Chondrocyte (in vitro differentiated cells): ENCODE measurements around the gene YLPM1. TPM values are rescaled to one million over a fixed set of nuclear protein-coding genes. Genes with fewer than 3 reads are reported as not detected.
A peak's percentile ranks its signal among the peaks of the same experiment; 100 is the strongest.

Experiments
- DNase-seq: peaks from one replicate; pipeline ENCODE4 v3.0.0; 2021; ENCODE audit warnings: mixed read lengths, low spot score
- H3K27ac Mint-ChIP-seq: one replicate; pipeline ENCODE4 v1.8.0; 2021; ENCODE audit warnings: mild to moderate bottlenecking, moderate library complexity, mixed read lengths; ENCODE audit not compliant: unreplicated experiment
- H3K27me3 Mint-ChIP-seq: 2 replicates; pipeline ENCODE4 v1.8.0; 2021; ENCODE audit warnings: low read depth, mixed read lengths
- H3K36me3 Mint-ChIP-seq: 2 replicates; pipeline ENCODE4 v1.8.0; 2021; ENCODE audit warnings: low read depth, mixed read lengths
- H3K4me1 Mint-ChIP-seq: 2 replicates; pipeline ENCODE4 v1.8.0; 2021; ENCODE audit warnings: low read depth, mild to moderate bottlenecking, mixed read lengths
- H3K4me3 Mint-ChIP-seq: one replicate; pipeline ENCODE4 v1.8.0; 2021; ENCODE audit warnings: mild to moderate bottlenecking, moderate library complexity, mixed read lengths; ENCODE audit not compliant: unreplicated experiment
- H3K9me3 Mint-ChIP-seq: 2 replicates; pipeline ENCODE4 v1.8.0; 2021; ENCODE audit warnings: low read depth, mixed read lengths
- CTCF ChIP-seq: fragments of 200-600 bp; sonication (generic); IDR thresholded peaks from 2 replicates; pipeline ENCODE4 v1.5.0; 2021; ENCODE audit warnings: antibody characterized with exemption, mild to moderate bottlenecking, moderate library complexity
- total RNA-seq: library from RNA; stranded (reverse); gene quantifications from 3 replicates; pipeline ENCODE4 v1.2.1, GENCODE V29; 2021

Gene YLPM1
- total RNA-seq, 1 donor from 2014 or later = 51.3 TPM

DNA sequence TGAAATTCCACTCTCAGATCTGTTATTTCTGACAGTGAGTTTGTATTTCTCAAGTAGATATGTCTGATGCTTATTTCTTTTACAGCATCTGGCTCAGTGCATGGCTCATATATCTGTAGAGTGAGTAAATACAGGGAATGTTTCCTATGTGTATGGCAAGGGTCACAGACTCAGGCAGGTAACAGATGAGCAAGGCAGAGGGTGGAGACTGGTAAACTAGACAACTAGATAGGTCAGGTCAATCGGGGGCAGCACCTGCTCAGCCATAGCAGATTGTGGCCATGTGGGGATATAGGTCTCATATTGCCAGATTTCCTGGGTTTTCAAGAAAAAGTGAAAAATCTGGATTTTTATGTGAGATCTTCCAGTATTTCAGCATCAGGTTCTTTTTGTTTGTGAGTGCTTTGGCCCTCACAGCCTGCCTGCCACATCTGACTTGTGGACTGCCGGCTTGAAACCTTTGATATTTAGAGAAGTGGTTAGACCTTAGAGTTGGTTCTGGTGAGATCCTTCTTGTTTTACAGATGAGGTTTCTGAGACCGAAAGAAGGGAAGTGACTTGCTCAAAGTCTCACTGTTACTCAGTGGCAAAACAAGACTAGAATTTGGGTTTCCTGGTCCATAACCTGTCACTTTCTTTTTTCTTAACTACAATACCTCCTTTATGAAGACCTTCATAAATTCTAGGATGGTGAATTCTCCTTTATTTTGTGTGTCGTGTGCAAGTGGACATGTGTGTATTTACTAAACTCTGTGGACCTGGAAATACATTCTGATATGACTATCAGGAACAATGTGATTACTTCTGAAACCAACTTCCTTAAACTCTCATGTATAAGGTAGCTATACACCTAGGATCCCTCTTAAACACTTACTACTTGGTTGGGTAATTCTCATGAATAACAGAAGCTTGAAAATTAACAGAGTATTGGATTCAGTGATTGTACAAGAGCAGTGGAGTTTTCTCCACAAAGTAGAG is 78.4 kb downstream of the YLPM1 start:
- Mint-ChIP-seq H3K4me3 (no peak overlapping the region), H3K27ac (no peak overlapping the region), H3K9me3 (no peaks in the 10 kb centered on the region), H3K27me3 (no peaks in the 10 kb centered on the region), H3K4me1 (peaks cover 33% of the 10 kb centered on the region), H3K36me3 (peaks cover 5% of the 10 kb centered on the region)
- DNase-seq = no peak
- no peak for TF ChIP-seq CTCF

DNA sequence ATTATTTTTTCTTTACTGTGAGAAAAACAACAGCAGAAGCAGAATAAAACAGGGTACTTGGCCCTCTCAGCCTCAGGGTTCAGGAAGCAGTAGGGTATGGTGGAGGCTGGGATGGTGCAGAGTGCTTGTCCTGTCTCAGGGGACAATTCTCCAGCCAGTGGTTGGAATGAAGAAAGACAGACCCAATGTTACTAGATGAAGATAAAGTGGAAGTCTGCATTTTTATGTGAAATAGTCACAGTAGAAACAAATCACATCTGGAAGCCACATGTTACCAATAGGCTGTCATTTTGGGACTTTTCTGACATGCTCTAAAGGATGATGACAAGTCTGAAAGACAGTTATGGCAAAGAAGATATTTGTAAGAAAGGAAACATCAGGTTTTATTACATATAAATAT is 80.5 kb downstream of the YLPM1 start:
- Mint-ChIP-seq H3K4me3 (no peak overlapping the region), H3K27me3 (no peaks in the 10 kb centered on the region), H3K9me3 (no peaks in the 10 kb centered on the region), H3K27ac (peak overlapping the region; percentile 50), H3K4me1 (peaks cover 33% of the 10 kb centered on the region), H3K36me3 (peaks cover 5% of the 10 kb centered on the region)
- TF ChIP-seq CTCF = peak; percentile 61
- DNase-seq = no peak

DNA sequence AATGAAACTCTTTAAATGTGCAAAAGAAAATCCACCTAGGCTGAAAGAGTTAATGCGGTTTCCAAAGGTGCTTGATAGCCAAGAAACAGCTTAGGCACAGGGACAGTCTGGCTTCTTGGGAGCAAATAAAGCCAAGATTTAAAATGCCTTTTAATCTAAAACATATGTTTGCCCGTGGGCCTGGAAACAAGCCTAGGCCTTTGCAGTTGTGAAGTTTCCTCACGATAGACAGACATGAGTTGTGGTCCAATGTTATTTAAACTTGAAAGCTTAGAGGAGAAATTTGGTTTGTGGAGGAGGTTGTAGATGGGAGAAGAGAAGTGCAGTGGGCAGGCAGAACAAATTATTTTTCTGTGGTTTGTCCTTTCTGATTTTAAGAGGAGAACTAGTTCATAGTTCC is 83.1 kb downstream of the YLPM1 start:
- Mint-ChIP-seq H3K27ac (no peak overlapping the region), H3K9me3 (no peaks in the 10 kb centered on the region), H3K36me3 (no peaks in the 10 kb centered on the region), H3K4me1 (peaks cover 33% of the 10 kb centered on the region), H3K27me3 (no peaks in the 10 kb centered on the region), H3K4me3 (no peak overlapping the region)
- TF ChIP-seq CTCF = no peak
- DNase-seq = no peak

DNA sequence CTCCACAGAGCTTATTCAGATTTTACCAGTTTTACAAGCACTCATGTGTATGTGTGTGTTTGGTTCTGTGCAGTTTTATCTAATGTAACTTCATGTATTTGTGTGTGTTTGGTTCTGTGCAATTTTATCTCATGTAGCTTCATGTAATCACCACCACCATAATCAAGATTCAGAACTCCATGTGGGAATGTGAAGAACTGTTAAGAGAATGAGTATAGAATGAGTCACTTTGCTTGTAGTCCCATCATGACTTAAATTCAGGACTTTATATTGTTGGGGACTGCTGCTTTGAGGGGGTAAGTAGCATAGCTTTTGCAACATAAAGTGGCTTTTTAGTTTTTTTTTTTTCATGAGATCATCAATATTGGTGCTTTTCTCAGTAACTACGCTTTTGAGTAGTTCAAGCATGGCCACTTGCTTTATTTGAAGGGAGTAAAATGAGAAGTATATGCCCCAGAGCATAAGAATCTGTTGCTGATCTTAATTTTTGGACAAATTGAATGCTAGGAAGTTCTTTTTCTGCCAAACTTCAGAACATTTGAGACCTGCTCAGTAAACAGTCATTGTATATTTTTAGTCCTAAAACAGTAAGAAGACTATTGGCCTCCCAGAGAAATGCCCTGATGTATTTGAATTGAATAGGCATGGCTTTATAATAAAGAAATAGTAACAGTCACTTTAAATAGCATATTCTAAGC is 84.0 kb downstream of the YLPM1 start:
- Mint-ChIP-seq H3K9me3 (no peaks in the 10 kb centered on the region), H3K36me3 (no peaks in the 10 kb centered on the region), H3K27me3 (no peaks in the 10 kb centered on the region), H3K27ac (no peak overlapping the region), H3K4me3 (no peak overlapping the region), H3K4me1 (peaks cover 33% of the 10 kb centered on the region)
- TF ChIP-seq CTCF = no peak
- no peak for DNase-seq

DNA sequence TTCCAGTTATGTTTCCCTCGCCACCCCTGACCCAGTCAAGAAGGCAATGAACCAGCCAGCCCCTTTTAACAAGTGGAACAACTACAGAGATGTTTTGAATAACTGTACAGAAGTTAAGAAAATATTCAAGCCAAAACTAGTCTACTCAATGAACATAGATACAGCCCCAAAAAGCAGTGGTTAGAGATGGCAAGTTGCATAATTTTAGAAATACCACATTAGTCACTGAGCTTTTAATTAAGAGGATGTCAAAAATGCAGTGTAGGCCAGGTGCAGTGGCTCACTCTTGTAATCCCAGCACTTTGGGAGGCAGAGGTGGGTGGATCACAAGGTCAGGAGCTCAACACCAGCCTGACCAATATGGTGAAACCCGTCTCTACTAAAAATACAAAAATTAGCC is 85.7 kb downstream of the YLPM1 start:
- no peak for DNase-seq
- Mint-ChIP-seq H3K27me3 (no peaks in the 10 kb centered on the region), H3K27ac (no peak overlapping the region), H3K9me3 (no peaks in the 10 kb centered on the region), H3K4me1 (peaks cover 36% of the 10 kb centered on the region), H3K4me3 (no peak overlapping the region), H3K36me3 (no peaks in the 10 kb centered on the region)
- no peak for TF ChIP-seq CTCF
